Measurements from ENCODE around the gene FAIM.
A peak's percentile ranks its signal among the peaks of the same experiment; 100 is the strongest.
"Not testable (repeated sequence)": the region's sequence is repeated elsewhere in the genome, so short reads cannot be mapped to it uniquely, and the experiment has no call there.

The FAIM gene

GRCh38 chr3:138608322-138609135 lies at the start of gene FAIM:
Gene FAIM (plus strand): TSS chr3:138608771. CDS start chr3:138619727, 10,956 bp downstream.
- no peak for DNase-seq (ENCODE audit: low read depth, low spot score)

- DNase-seq (ENCODE audit: low read depth, low spot score), result no peak
These were observed 49.4 kb upstream of the FAIM start for GRCh38 chr3:138559134-138559533.

DNA sequence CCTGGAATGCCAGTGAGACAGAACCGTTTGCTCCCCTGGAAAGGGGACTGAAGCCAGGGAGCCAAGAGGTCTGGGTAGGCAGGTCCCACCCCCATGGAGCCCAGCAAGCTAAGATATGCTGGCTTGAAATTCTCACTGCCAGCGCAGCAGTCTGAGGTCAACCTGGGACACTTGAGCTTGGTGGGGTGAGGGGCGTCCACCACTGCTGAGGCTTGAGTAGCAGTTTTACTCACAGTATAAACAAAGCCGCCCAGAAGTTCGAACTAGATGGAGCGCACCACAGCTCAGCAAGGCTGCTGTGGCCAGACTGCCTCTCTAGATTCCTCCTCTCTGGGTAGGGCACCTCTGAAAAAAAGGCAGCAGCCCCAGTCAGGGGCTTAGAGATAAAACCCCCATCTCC lies 48.1 kb upstream of the FAIM start:
- DNase-seq (ENCODE audit: low read depth, low spot score), result no peak

DNA sequence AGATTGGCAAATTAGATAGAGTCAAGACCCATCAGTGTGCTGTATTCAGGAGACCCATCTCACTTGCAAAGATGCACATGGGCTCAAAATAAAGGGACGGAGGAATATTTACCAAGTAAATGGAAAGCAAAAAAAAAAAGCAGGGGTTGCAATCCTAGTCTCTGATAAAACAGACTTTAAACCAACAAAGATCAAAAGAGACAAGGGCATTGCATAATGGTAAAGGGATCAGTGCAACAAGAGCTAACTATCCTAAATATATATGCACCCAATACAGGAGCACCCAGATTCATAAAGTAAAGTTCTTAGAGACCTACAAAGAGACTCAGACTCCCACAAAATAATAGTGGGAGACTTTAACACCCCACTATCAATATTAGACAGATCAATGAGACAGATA lies 45.7 kb upstream of the FAIM start:
- DNase-seq (ENCODE audit: low read depth, low spot score), result not testable (repeated sequence)

DNA sequence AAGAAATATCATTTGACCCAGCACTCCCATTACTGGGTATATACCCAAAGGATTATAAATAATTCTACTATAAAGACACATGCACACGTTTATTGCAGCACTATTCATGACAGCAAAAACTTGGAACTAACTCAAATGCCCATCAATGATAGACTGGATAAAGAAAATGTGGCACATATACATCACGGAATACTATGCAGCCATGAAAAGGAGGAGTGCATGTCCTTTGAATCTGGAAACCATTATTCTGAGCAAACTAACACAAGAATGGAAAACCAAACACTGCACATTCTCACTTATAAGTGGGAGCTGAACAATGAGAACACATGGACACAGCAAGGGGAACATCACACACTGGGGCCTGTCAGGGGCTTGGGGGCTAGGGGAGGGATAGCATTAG lies 42.3 kb upstream of the FAIM start:
- not testable (repeated sequence) for DNase-seq (ENCODE audit: low read depth, low spot score)

GRCh38 chr3:138567403-138567802 lies 41.2 kb upstream of the FAIM start:
- no peak for DNase-seq (ENCODE audit: low read depth, low spot score)

GRCh38 chr3:138569090-138569489 lies 39.5 kb upstream of the FAIM start:
- no peak for DNase-seq (ENCODE audit: low read depth, low spot score)

DNA sequence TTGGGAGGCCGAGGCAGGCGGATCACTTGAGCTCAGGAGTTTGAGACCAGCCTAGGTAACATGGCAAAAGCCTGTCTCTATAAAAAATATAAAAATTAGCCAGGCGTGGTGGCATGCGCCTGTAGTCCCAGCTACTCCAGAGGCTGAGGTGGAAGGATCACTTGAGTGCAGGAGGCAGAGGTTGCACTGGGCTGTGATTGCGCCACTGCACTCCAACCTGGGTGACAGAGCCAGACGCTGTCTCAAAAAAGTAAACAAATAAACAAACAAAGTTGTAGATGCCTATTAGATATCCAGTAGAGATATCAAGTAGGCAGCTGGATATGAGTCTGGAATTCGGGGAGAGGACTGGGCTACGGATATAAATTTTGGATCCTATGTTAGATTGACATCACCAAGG lies 38.9 kb upstream of the FAIM start:
- DNase-seq (ENCODE audit: low read depth, low spot score), result not testable (repeated sequence)

DNA sequence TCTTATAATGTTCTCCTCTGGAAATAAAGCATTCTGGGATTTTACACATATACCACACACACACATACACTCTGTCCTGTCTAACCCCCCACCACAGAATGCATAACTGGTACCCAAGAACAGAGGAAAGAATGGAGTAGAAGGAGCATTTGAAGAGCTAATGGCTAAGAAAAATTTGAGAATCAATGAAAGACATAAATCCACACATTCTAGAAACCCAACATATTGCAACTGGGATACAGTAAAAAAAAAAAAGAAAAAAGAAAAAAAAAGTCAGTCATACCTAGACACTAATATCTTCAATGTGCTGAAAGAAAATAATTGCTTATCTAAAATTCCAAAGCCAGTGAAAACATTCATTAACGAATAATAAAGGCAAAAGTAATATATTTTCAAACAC lies 35.4 kb upstream of the FAIM start:
- DNase-seq (ENCODE audit: low read depth, low spot score), result no peak

GRCh38 chr3:138578141-138578540 lies 30.4 kb upstream of the FAIM start:
- no peak for DNase-seq (ENCODE audit: low read depth, low spot score)

GRCh38 chr3:138578961-138579574 lies 29.5 kb upstream of the FAIM start:
- DNase-seq (ENCODE audit: low read depth, low spot score), result no peak

DNA sequence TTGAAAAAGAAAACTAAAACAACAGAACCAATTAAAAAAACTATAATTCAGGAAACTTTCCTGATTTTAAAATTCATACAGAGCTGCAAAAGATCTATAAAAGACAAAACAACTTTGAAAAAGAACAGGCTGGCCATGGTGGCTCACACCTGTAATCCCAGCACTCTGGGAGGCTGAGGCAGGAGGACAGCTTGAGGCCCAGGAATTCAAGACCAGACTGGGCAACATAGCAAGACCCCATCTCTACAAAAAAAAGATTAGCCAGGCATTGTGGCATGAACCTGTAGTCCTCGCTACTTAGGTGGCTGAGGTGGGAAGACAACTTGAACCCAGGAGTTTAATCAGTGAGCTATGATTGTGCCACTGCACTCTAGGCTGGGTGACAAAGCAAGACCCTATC lies 21.2 kb upstream of the FAIM start:
- no peak for DNase-seq (ENCODE audit: low read depth, low spot score)

DNA sequence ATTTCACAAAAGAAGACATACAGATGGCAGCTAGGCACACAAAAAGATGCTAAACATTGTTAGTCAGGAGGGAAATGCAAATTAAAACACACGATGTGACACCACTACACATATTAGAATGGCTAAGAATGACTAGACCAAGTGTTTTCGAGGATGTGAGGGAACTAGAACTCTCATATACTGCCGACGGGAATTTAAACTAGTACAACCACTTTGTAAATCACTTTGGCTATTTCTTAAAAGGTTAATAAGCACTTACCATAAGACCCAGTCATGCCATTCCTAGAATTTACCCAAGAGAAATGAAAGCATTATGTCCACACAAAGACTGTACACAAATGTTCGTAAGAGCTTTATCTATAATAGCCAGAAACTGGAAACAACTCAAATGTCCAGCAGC lies 20.1 kb upstream of the FAIM start:
- DNase-seq (ENCODE audit: low read depth, low spot score), result no peak

DNA sequence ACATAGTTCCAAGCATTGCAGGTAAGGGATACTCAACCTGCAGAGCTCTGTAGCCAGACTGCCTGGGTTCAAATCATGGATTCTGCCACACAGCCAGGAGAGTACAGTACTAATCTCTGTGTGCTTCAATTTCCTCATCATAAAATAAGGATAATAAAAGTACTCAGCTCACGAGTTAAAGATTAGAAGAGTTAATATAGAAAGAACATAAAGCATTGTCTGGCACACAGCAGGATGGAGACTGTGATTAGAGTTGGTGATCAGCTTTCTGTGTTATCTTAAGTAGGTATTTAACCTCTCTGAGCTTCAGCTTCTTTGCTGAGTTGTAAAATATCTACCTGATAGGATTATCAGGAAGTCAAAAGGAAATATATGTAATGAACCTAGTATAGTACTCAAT lies 17.2 kb upstream of the FAIM start:
- DNase-seq (ENCODE audit: low read depth, low spot score), result no peak

GRCh38 chr3:138593488-138594149 lies 15.0 kb upstream of the FAIM start:
- no peak for DNase-seq (ENCODE audit: low read depth, low spot score)

DNA sequence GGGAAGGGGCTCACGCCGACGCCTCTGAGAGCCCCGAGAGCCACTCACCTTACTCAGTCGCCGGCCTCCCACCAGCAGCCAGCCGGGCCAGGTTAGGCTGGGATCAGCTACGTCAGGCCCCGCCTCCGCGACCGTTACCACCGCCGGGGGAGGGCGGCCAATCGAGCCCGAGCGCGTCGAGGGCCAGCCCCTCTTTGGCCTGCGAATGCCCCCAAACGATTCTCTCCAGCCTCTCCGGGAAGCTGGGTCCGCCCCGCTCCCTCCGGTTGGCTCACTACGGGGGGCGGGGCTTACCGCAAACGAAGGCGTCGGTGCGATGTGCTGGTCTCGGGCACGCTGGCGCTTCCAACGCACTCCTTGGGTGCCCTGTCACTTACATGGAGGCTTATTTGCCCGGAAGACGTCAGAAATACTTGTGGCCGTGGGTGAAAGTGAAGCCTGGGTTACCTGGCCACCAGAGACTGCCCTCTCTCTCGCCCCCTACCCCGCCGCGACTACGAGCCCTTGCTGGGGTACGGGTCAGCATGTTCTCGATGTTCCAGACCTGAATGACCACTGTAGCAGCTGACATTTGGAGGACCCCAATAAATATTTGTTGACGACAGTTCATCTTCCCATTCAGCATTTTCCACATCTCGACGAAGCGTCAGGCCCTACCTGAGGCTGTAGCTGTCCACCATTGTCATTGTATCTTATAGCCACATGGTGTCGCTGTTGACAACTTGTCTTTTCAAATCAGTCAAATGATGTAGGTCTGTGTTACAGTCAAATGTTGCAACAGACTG lies 14.2 kb upstream of the FAIM start, which contains the start of gene CEP70:
Gene CEP70, minus strand, starts transcription at position 111 of the 785 bp plus-strand sequence. CDS start 21,333 bp downstream, outside the sequence.
- DNase-seq (ENCODE audit: low read depth, low spot score), result peak; percentile 79

DNA sequence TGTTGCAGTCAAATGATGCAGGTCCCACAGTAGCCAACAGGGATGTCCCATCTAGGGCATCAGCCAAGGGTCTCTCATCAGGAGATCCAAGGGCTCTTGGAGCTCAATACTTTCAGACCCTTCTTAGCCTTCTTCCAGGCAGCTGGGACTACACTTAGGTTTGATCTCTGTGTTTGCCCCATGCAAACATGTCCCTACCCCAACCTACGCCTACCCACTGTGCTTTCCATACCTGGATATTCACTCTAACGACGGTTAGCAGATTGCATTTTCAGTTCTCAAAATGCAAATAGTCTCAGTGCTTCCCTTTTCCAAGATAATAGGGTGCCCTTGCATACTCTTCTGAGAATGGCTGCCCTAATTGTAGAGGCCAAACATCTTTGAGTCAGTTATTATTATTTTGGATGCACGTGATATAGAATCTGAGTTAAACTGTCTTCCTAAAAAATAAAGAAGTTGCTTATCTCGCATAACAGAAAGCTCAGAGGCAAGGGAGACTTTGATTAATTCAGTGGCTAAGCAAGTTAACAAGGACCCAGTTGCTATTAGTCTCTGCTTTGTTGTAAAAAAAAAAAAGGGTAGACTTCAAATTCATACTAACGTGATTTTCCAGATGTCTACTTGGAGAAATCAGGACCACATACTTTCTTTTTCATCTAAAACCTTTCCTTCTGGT lies 13.5 kb upstream of the FAIM start:
- no peak for DNase-seq (ENCODE audit: low read depth, low spot score)

DNA sequence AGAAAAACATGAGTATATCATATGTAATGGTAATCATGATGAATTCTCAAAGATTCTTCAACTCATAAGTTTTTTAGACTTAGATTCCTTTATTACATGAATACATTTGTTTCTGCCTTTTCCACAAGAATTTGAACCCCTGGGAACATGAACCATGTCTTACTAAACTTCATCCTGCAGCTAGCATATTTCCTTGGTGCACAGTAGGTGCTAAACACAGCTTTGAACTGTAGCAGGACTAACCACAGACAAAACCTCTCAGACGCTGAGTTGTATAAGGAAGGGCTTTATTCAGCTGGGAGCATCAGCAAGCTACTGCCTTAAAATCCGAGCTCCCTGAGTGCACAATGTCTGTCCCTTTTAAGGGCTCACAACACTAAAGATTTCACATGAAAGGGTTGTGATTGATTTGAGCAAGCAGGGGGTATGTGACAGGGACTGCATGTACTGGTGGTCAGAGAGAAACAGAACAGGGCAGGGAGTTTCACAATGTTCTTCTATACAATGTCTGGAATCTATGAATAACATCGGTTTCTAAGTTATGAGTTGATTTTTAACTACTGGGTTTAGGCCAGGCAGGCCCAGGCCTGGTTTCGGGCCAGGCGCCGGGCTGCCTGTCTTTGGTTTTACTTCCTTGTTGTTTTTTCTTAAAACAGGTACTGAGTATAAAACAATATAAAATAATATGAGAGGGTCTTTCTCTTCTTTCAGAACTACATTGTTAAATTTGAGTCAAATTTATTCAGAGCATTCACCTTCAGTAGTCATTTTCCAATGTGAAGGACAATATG lies 11.2 kb upstream of the FAIM start:
- not testable (repeated sequence) for DNase-seq (ENCODE audit: low read depth, low spot score)

DNA sequence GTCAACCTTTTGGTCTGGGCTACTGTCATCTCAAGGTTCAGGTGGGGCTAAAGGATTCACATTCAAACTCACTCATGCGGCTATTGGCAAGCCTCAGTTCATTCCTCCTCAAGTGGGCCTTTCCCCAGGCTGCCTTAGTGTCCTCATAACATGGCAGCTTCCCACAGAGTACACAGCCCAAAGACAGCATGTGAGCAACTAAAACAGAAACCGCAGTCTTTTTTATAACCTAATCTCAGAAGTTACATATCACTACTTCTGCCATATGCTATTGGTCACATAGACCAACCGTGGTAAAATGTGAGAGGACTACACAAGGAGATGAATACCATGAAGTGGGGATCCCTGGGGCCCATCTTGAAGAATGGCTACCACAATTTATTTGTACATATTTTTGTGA lies 10.0 kb upstream of the FAIM start:
- DNase-seq (ENCODE audit: low read depth, low spot score), result no peak

GRCh38 chr3:138600100-138600745 lies 8.3 kb upstream of the FAIM start:
- DNase-seq (ENCODE audit: low read depth, low spot score), result no peak
